Mesendoderm (in vitro differentiated cells): ENCODE measurements around the gene MANEAL. TPM values are rescaled to one million over a fixed set of nuclear protein-coding genes. Genes with fewer than 3 reads are reported as not detected.

ENCODE experiments used
- DNase-seq: peaks from one replicate; pipeline ENCODE4 v3.0.0; 2013
- H2AK5ac ChIP-seq: 2 replicates; pipeline ENCODE4 v1.6.1; 2013; ENCODE audit warnings: low read length, inconsistent platforms
- H2BK120ac ChIP-seq: 2 replicates; pipeline ENCODE4 v1.6.1; 2013; ENCODE audit warnings: low read depth, mild to moderate bottlenecking, low read length, moderate library complexity, mixed read lengths
- H2BK15ac ChIP-seq: replicated peaks from 2 replicates; pipeline ENCODE4 v1.6.1; 2013; ENCODE audit warnings: low read depth, mild to moderate bottlenecking, moderate library complexity
- H2BK5ac ChIP-seq: 2 replicates; pipeline ENCODE4 v1.6.1; 2013; ENCODE audit warnings: low read length, inconsistent platforms
- H3K18ac ChIP-seq: 2 replicates; pipeline ENCODE4 v1.6.1; 2013; ENCODE audit warnings: mild to moderate bottlenecking, low read length, mixed read lengths
- H3K23ac ChIP-seq: one replicate; pipeline ENCODE4 v1.6.1; 2013; ENCODE audit warnings: low read length
- H3K27ac ChIP-seq: 2 replicates; pipeline ENCODE4 v1.5.1; 2013; ENCODE audit warnings: low read depth, mild to moderate bottlenecking, inconsistent platforms, low read length, moderate library complexity
- H3K27me3 ChIP-seq: 2 replicates; pipeline ENCODE4 v1.6.1; 2013; ENCODE audit warnings: low read length, control low read depth, mild to moderate bottlenecking, inconsistent platforms; ENCODE audit not compliant: insufficient read depth, poor library complexity
- H3K36me3 ChIP-seq: 2 replicates; pipeline ENCODE4 v1.6.1; 2013; ENCODE audit warnings: low read length, inconsistent platforms; ENCODE audit not compliant: control insufficient read depth, insufficient read depth
- H3K4ac ChIP-seq: one replicate; pipeline ENCODE4 v1.6.1; 2013; ENCODE audit warnings: low read depth, mild to moderate bottlenecking, low read length, moderate library complexity
- H3K4me1 ChIP-seq: 2 replicates; pipeline ENCODE4 v1.6.1; 2013; ENCODE audit warnings: low read depth, low read length, inconsistent platforms; ENCODE audit not compliant: control insufficient read depth
- H3K4me2 ChIP-seq: 2 replicates; pipeline ENCODE4 v1.6.1; 2013; ENCODE audit warnings: low read length
- H3K4me3 ChIP-seq: 2 replicates; pipeline ENCODE4 v1.5.1; 2013; ENCODE audit warnings: mild to moderate bottlenecking, low read length
- H3K56ac ChIP-seq: one replicate; pipeline ENCODE4 v1.6.1; 2013; ENCODE audit warnings: low read length
- H3K79me1 ChIP-seq: 2 replicates; pipeline ENCODE4 v1.6.1; 2013; ENCODE audit warnings: low read length, inconsistent platforms
- H3K79me2 ChIP-seq: 2 replicates; pipeline ENCODE4 v1.6.1; 2013; ENCODE audit warnings: mild to moderate bottlenecking, low read length; ENCODE audit not compliant: control insufficient read depth, insufficient read depth
- H3K9ac ChIP-seq: 2 replicates; pipeline ENCODE4 v1.6.1; 2013; ENCODE audit warnings: low read length, inconsistent platforms
- H4K5ac ChIP-seq: one replicate; pipeline ENCODE4 v1.6.1; 2013; ENCODE audit warnings: low read length
- H4K8ac ChIP-seq: one replicate; pipeline ENCODE4 v1.6.1; 2013; ENCODE audit warnings: low read depth, mild to moderate bottlenecking, control low read depth, low read length, moderate library complexity
- WGBS: extraction: QIAGEN DNeasy Blood & Tissue Kit; methylation state at CpG from one replicate; pipeline ENCODE4 v1.1.7; 2013; ENCODE audit warnings: low lambda C conversion rate, missing lambda C conversion rate; ENCODE audit not compliant: insufficient coverage; ENCODE audit errors: extremely low coverage; 5-methylcytosine and 5-hydroxymethylcytosine counted together
- polyA plus RNA-seq, 2 experiments: library from polyadenylated mRNA; stranded (reverse); fragments of 200-250 nt; gene quantifications; one replicate each; pipeline ENCODE4 v1.2.3, GENCODE V29; 2013

Gene MANEAL, protein sequence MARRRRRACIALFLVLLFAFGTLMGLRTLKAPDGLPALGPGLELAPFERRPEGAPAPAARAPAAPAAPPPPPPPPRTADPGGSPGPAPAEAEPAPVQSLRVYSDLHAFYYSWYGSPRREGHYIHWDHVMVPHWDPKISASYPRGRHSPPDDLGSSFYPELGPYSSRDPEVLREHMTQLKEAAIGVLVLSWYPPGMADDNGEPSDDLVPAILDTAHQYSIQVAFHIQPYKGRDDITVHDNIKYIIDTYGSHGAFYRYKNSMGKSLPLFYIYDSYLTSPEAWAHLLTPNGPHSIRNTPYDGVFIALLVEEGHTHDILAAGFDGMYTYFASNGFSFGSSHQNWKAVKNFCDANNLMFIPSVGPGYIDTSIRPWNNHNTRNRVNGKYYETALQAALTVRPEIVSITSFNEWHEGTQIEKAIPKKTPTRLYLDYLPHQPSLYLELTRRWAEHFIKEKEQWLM
- 9.1 TPM for polyA plus RNA-seq (2013, experiment 1 of 2)
- polyA plus RNA-seq (2013, experiment 2 of 2): 9.3 TPM

DNA sequence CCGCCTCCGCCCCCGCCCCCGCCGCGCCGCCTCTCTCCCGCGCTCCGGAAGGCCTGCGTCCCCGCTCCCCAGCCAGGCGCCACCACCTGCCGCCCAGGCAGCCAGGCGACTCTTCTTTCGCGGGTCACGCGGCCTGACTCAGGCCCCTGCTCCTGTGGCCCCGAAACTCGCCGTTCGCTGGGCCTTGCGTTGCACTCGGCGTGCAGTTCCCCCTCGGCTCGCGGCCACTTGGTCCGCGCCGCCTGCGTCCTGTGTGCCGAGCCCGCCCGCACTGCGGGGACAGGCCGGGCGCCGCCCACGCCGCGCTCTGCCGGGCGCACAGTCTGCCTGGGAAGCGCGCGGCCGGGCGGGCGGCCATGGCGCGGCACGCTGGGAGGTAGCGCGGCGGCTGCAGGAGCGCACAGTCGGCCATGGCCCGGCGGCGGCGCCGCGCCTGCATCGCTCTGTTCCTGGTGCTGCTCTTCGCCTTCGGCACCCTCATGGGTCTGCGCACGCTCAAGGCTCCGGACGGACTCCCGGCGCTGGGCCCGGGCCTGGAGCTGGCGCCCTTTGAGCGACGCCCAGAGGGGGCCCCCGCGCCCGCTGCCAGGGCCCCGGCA lies at the start of gene MANEAL:
Gene MANEAL, plus strand, starts transcription at position 75 of the 599 bp plus-strand sequence. Its CDS starts 336 bp downstream, at position 411.
- no peaks in the 10 kb centered on the region for H3K36me3 ChIP-seq
- H3K4ac ChIP-seq: no peak within 1 kb of the TSS
- no peak within 1 kb of the TSS for H3K27ac ChIP-seq
- peak within 1 kb of the TSS; percentile 53 for H3K4me3 ChIP-seq
- peak within 1 kb of the TSS; percentile 84 for H3K4me2 ChIP-seq
- WGBS: no CpG with 5 or more reads among the region's 82 CpGs
- H3K4me1 ChIP-seq: peaks cover 2% of the 10 kb centered on the region
- no peaks in the 10 kb centered on the region for H3K79me1 ChIP-seq
- H3K56ac ChIP-seq: peak within 1 kb of the TSS; percentile 87
- no peak within 1 kb of the TSS for H2AK5ac ChIP-seq
- H2BK5ac ChIP-seq: no peak within 1 kb of the TSS
- H3K18ac ChIP-seq: no peak within 1 kb of the TSS
- no peak within 1 kb of the TSS for H4K5ac ChIP-seq
- DNase-seq: peak; percentile 59
- H3K79me2 ChIP-seq: no peaks in the 10 kb centered on the region
- H2BK15ac ChIP-seq: no peak within 1 kb of the TSS
- no peak within 1 kb of the TSS for H3K23ac ChIP-seq
- H3K27me3 ChIP-seq: no peaks in the 10 kb centered on the region
- peak within 1 kb of the TSS; percentile 76 for H3K9ac ChIP-seq
- no peak within 1 kb of the TSS for H4K8ac ChIP-seq
- no peak within 1 kb of the TSS for H2BK120ac ChIP-seq

DNA sequence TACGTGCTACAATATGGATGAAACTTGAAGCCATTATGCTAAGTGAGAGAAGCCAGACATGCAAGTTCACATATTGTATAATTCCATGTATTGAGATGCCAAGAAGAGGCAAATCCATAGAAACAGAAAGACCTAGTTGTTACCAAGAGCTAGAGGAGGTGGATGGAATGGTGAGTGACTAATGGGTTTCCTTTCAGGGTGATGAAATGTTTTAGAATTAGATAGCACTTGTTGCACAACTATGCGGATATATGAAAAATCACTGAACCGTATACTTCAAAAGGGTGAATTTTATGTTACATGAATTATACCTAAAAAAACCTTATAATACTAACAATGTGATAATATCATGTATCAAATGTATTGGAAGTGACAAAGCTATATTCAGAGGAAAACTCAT lies 46.8 kb upstream of the MANEAL start:
- Histone ChIP-seq H2BK5ac (no peak overlapping the region), H3K79me1 (no peaks in the 10 kb centered on the region), H3K23ac (no peak overlapping the region), H3K18ac (no peak overlapping the region), H3K36me3 (no peaks in the 10 kb centered on the region), H3K4ac (no peak overlapping the region), H4K8ac (no peak overlapping the region), H3K4me2 (no peak overlapping the region), H3K27ac (no peak overlapping the region), H2AK5ac (no peak overlapping the region), H3K79me2 (no peaks in the 10 kb centered on the region), H3K4me3 (no peak overlapping the region), H2BK120ac (no peak overlapping the region), H3K9ac (no peak overlapping the region), H2BK15ac (no peak overlapping the region), H3K4me1 (no peaks in the 10 kb centered on the region), H3K56ac (no peak overlapping the region), H4K5ac (no peak overlapping the region), H3K27me3 (peaks cover 3% of the 10 kb centered on the region)
- no peak for DNase-seq
- WGBS: no CpG with 5 or more reads among the region's 3 CpGs

DNA sequence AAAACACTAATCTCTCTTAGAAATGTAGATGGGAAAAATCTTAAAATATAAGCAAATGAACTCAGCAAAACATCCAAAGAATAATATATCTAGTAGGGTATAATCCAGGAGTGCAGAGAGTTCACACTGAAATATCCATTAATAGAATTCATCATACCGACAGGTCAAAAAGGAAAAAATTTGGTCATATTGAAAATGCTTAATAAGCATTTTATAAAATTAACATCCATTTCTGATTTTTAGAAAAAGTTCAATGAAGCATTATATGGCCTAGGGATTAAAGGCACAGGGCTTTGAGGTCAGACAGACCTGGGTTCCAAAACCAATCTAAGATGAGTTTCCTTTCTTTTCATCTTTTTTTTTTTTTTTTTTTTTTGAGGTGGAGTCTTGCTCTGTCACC lies 45.1 kb upstream of the MANEAL start:
- Histone ChIP-seq H2BK5ac (no peak overlapping the region), H4K5ac (no peak overlapping the region), H3K4me3 (no peak overlapping the region), H4K8ac (no peak overlapping the region), H3K79me2 (no peaks in the 10 kb centered on the region), H3K23ac (no peak overlapping the region), H3K4me2 (no peak overlapping the region), H2BK120ac (no peak overlapping the region), H3K27ac (no peak overlapping the region), H3K36me3 (no peaks in the 10 kb centered on the region), H3K27me3 (peaks cover 16% of the 10 kb centered on the region), H3K18ac (no peak overlapping the region), H3K79me1 (no peaks in the 10 kb centered on the region), H2AK5ac (no peak overlapping the region), H3K4ac (no peak overlapping the region), H2BK15ac (no peak overlapping the region), H3K9ac (no peak overlapping the region), H3K4me1 (no peaks in the 10 kb centered on the region), H3K56ac (no peak overlapping the region)
- DNase-seq: no peak
- WGBS: no CpG with 5 or more reads among the region's 1 CpG

DNA sequence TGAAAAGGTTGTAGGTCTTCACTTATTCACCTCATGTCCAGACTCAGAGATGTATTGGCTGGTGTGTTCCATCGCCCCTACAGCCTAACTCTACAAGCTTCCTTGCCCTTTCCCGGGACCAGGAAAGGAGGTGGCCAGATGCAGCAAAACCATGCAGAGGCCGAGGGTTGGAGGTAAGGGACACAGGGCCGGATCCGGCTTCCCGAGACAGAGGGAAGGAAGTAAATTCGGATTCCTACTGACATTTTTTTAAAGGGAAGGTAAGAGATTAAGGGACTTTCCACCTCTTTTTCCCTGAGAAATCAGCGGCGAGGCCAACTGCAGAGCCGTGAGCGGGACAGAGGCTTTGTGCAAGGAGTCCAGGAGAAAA lies 41.4 kb upstream of the MANEAL start:
- H3K18ac ChIP-seq: no peak overlapping the region
- no peak overlapping the region for H4K8ac ChIP-seq
- no peak for DNase-seq
- WGBS: no CpG with 5 or more reads among the region's 11 CpGs
- no peak overlapping the region for H4K5ac ChIP-seq
- no peaks in the 10 kb centered on the region for H3K79me1 ChIP-seq
- H3K4ac ChIP-seq: no peak overlapping the region
- H3K4me1 ChIP-seq: no peaks in the 10 kb centered on the region
- H2BK15ac ChIP-seq: no peak overlapping the region
- H3K27me3 ChIP-seq: peaks cover 34% of the 10 kb centered on the region
- H2BK5ac ChIP-seq: no peak overlapping the region
- H2BK120ac ChIP-seq: no peak overlapping the region
- H3K36me3 ChIP-seq: no peaks in the 10 kb centered on the region
- no peak overlapping the region for H3K56ac ChIP-seq
- H2AK5ac ChIP-seq: no peak overlapping the region
- H3K4me3 ChIP-seq: no peak overlapping the region
- H3K79me2 ChIP-seq: no peaks in the 10 kb centered on the region
- no peak overlapping the region for H3K4me2 ChIP-seq
- H3K9ac ChIP-seq: no peak overlapping the region
- H3K23ac ChIP-seq: peak overlapping the region; percentile 89
- no peak overlapping the region for H3K27ac ChIP-seq

DNA sequence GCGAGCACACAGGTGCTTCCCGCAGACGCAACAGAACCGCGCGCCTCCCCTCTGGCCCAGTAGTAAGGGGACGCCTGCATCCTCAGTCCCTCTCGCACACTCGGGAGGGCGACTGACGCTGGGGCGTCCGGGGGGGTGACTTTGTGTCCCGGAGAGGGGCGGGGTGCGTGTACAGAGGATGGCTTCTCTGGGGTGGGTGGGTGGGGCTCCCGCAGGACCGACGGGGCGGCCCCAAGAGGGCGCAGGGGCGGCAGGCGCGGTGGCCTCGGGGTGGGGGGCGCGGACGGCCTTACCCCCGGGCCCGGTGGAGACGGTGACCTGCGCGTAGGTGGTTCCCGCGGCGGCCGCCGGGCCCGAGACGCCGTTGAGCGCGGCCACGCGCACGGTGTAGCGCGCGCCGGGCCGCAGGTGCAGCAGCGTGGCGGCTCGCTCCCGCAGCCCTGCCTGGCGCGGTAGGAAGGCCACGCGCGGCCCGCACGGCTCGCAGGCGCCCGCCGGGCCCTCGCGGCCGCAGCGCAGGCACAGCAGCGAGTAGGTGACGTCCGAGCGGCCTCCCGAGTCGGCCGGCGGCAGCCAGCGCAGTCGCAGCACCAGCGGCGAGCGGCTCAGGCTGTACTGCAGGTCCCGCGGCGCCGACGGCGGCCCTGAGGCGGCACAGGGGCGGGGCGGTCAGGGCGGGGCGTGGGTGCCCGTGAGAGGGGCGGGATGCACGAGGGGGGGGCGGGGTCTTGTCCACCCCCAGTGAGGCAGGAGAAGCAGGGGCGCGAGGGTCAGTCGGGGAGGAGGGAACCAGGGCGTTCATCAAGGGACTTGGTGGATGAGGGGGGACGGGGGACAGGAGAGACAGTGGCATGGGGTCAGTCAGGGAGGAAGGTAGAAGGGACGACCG lies 40.8 kb upstream of the MANEAL start:
- Histone ChIP-seq H2BK15ac (no peak overlapping the region), H3K27ac (no peak overlapping the region), H3K4me3 (no peak overlapping the region), H3K4ac (no peak overlapping the region), H3K36me3 (no peaks in the 10 kb centered on the region), H3K9ac (no peak overlapping the region), H4K5ac (no peak overlapping the region), H3K23ac (peak overlapping the region; percentile 89), H2BK120ac (no peak overlapping the region), H3K4me2 (peak overlapping the region; percentile 38), H3K56ac (peak overlapping the region; percentile 34), H3K4me1 (no peaks in the 10 kb centered on the region), H3K18ac (no peak overlapping the region), H4K8ac (no peak overlapping the region), H3K27me3 (peaks cover 36% of the 10 kb centered on the region), H3K79me1 (no peaks in the 10 kb centered on the region), H3K79me2 (no peaks in the 10 kb centered on the region), H2BK5ac (no peak overlapping the region), H2AK5ac (no peak overlapping the region)
- WGBS: no CpG with 5 or more reads among the region's 105 CpGs
- DNase-seq: peak; percentile 36
